Naive thymus-derived CD4-positive, alpha-beta T cell (primary cell): ENCODE measurements around the gene MCC. TPM values are rescaled to one million over a fixed set of nuclear protein-coding genes. Genes with fewer than 3 reads are reported as not detected.

Experiments used
- ATAC-seq: fragments of 150-1000 bp; cut with Tn5 transposase; 2 replicates; pipeline ENCODE4 v1.10.0; 2021; ENCODE audit warnings: mild to moderate bottlenecking, moderate library complexity
- CTCF ChIA-PET: fragments of 350-600 bp; sonication (Branson Sonifier 250); formaldehyde crosslinking; loops from one replicate; lab custom pipeline; 2021; ENCODE audit warnings: antibody characterized with exemption; lab: Charles Lee
- POLR2A ChIA-PET: fragments of 350-600 bp; sonication (Branson Sonifier 250); formaldehyde crosslinking; loops from one replicate; lab custom pipeline; 2021; ENCODE audit warnings: antibody characterized with exemption, inconsistent platforms; lab: Charles Lee
- DNase-seq, 9 donors: peaks; one replicate each; pipeline versions ENCODE4 v3.0.0 to v3.0.0-alpha.2; 2020 to 2022; ENCODE audit warnings: mixed read lengths in 1 of 9
- H3K27ac ChIP-seq: one replicate; pipeline ENCODE4 v1.7.0; 2013; ENCODE audit warnings: mild to moderate bottlenecking, low read depth, low read length, moderate library complexity
- H3K27me3 ChIP-seq, 2 donors: one replicate each; pipeline ENCODE4 v1.7.0; 2013; ENCODE audit warnings: low read length in 2 of 2, mild to moderate bottlenecking in 2 of 2, moderate library complexity in 2 of 2; ENCODE audit not compliant: control insufficient read depth in 2 of 2, insufficient read depth in 2 of 2
- H3K36me3 ChIP-seq, 3 experiments: 1 replicate in 2 of 3; 2 replicates in 1 of 3; pipeline ENCODE4 v1.7.0; 2013; ENCODE audit warnings: low read length in 3 of 3, mild to moderate bottlenecking in 3 of 3, moderate library complexity in 1 of 3; ENCODE audit not compliant: insufficient read depth in 3 of 3, control insufficient read depth in 2 of 3
- H3K4me1 ChIP-seq, 2 donors: one replicate each; pipeline ENCODE4 v1.7.0; 2013; ENCODE audit warnings: low read length in 2 of 2, mild to moderate bottlenecking in 2 of 2, moderate library complexity in 1 of 2; ENCODE audit not compliant: control insufficient read depth in 2 of 2, insufficient read depth in 2 of 2
- H3K4me3 ChIP-seq: 2 replicates; pipeline ENCODE4 v1.7.0; 2013; ENCODE audit warnings: mild to moderate bottlenecking, low read length
- H3K9me3 ChIP-seq, 3 experiments: 1 replicate in 2 of 3; 2 replicates in 1 of 3; pipeline ENCODE4 v1.7.0; 2013; ENCODE audit warnings: low read length in 3 of 3; ENCODE audit not compliant: control insufficient read depth in 2 of 3
- H3K27ac Mint-ChIP-seq, 9 donors: one replicate each; pipeline ENCODE4 v1.8.0; 2020 to 2022; ENCODE audit warnings: mixed read lengths in 9 of 9, mild to moderate bottlenecking in 8 of 9, moderate library complexity in 5 of 9, inconsistent platforms in 2 of 9
- H3K27me3 Mint-ChIP-seq, 5 donors: one replicate each; pipeline ENCODE4 v1.8.0; 2021 to 2022; ENCODE audit warnings: mixed read lengths in 5 of 5, mild to moderate bottlenecking in 1 of 5
- H3K36me3 Mint-ChIP-seq, 5 donors: one replicate each; pipeline ENCODE4 v1.8.0; 2020 to 2022; ENCODE audit warnings: mixed read lengths in 5 of 5, mild to moderate bottlenecking in 3 of 5, inconsistent platforms in 1 of 5
- H3K4me1 Mint-ChIP-seq, 7 donors: one replicate each; pipeline ENCODE4 v1.8.0; 2020 to 2022; ENCODE audit warnings: mixed read lengths in 7 of 7, mild to moderate bottlenecking in 3 of 7, inconsistent platforms in 1 of 7
- H3K4me3 Mint-ChIP-seq, 10 donors: one replicate each; pipeline ENCODE4 v1.8.0; 2020 to 2022; ENCODE audit warnings: mild to moderate bottlenecking in 10 of 10, mixed read lengths in 10 of 10, moderate library complexity in 6 of 10, inconsistent platforms in 2 of 10
- H3K9me3 Mint-ChIP-seq, 11 donors: one replicate each; pipeline ENCODE4 v1.8.0; 2020 to 2022; ENCODE audit warnings: mixed read lengths in 11 of 11, mild to moderate bottlenecking in 4 of 11, inconsistent platforms in 1 of 11, moderate library complexity in 1 of 11
- intact Hi-C, 2 donors: fragments of 100-400 bp; cut with micrococcal nuclease; formaldehyde crosslinking; loops; one replicate each; pipeline ENCODE4 v1.15.1; 2023
- polyA plus RNA-seq, 2 donors: library from polyadenylated mRNA; unstranded; fragments of 300-500 nt; fragmentation: Illumina TruSeq; gene quantifications; one replicate each; pipeline ENCODE4 v1.2.3, GENCODE V29; 2021
- total RNA-seq, 6 experiments: library from RNA in 5 of 6; stranded (reverse) in 5 of 6; gene quantifications; 1 replicate in 5 of 6; 2 replicates in 1 of 6; pipeline ENCODE4 v1.2.3 and lab custom pipeline; 2021 to 2026

MCC gene
- total and polyA plus RNA-seq, 7 experiments from 2014 or later = 0.56 to 3.0 (median 0.89) TPM

DNA sequence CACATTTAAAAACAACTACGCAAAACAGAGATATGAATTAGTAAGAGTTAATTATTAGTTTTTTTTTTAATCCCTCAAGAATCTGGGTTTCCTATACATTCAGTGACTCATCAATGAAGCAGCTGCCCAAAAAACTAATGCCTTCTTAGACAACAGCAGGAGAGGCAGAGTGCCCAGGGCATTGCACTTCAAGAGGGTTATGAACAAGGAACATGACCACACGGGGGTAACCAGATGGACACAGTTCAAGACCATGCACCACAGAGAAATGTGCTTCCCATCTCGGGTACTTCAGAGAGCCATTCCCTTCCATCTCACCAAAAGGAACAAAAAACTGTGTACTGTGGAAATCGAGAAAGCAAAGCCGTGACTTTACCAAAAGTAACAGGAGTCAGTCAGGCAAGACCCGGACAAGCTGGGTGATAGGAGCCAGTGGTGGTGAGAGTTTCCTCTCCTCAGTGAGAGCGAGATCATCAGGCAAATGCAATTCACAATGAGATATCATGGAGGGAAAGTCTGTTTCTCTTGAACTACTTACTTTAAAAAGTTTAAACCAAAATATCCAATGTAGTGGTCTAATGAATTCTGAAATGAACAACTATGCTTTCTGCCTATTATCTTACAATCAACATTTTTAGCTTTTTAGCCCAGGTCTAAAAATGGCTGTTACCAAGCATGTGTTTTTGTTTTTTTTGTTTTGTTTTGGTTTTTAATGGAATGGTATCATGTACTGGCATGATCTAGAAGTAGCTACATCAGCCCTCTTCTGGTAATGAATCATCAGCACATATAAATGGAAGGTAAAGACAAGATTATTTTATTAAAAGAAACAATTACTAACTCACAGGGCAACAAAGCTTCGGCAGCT lies 245.5 kb downstream of the MCC start:
- Histone ChIP-seq H3K4me3 (no peak overlapping the region), H3K36me3 (no peaks in the 10 kb centered on the region), H3K27ac (no peak overlapping the region), H3K4me1 (no peaks in the 10 kb centered on the region), H3K9me3 (no peaks in the 10 kb centered on the region), H3K27me3 (no peaks in the 10 kb centered on the region)
- H3K9me3 Mint-ChIP-seq = no peaks in the 10 kb centered on the region
- peaks cover 0 to 6% (median 0%) of the 10 kb centered on the region in 7 donors for H3K4me1 Mint-ChIP-seq
- ChIA-PET CTCF (interaction anchor here (0.7 kb wide), 1 partner anchor 65 kb away, joined by 3 read pairs; no protein-coding TSS in a partner anchor), POLR2A (no interaction called here)
- peaks cover 6 to 48% (median 8%) of the 10 kb centered on the region in 5 donors for H3K27me3 Mint-ChIP-seq
- H3K27ac Mint-ChIP-seq = no peak overlapping the region
- DNase-seq = no peak
- no peak for ATAC-seq
- H3K36me3 Mint-ChIP-seq = peaks cover 0 to 4% (median 0%) of the 10 kb centered on the region in 5 donors
- intact Hi-C loops = no loop called here
- no peak overlapping the region for H3K4me3 Mint-ChIP-seq

DNA sequence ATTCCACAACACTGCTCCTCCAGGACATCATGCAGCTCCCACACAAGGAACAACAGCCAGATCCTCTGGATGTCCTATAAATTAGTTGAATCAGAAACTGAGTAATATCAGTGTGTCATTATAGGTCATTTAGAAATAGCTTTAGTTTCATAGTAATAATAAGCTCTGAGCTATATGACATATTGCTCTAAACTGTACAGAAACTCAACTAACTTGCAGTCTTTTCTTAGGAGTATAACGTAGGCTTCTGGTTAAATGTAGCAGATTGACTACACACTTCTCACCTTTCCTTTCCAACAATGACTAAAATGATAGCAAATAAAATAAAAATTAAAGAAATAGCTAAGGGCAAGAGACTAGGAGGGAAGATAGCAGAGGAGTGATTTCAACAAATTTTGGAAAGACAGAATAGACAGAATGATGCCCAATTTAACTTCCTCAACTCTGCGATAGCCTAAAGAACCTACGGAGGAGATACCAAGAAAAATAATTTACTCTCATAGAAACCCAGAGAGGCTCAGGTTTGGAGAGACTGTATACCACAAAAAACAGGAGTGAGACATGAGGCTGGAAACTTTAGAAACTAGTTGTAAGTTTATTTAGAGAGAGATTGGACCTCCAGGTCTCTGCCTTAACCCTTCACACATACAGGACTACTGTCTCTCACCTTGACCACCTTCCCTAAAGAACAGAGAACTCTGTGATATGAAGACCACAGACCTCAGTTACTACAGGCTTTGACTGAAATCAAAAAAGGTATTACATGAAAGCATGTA lies 247.1 kb downstream of the MCC start:
- CTCF ChIA-PET = no interaction called here
- Mint-ChIP-seq H3K4me3 (no peak overlapping the region), H3K27me3 (peaks cover 0 to 45% (median 10%) of the 10 kb centered on the region in 5 donors), H3K36me3 (peaks cover 0 to 4% (median 0%) of the 10 kb centered on the region in 5 donors), H3K4me1 (peaks cover 0 to 4% (median under 1%) of the 10 kb centered on the region in 7 donors), H3K27ac (no peak overlapping the region), H3K9me3 (no peaks in the 10 kb centered on the region)
- intact Hi-C loops = no loop called here
- DNase-seq (no peak), ATAC-seq (no peak)
- POLR2A ChIA-PET = no interaction called here
- H3K27ac ChIP-seq = no peak overlapping the region
- no peaks in the 10 kb centered on the region for H3K4me1 ChIP-seq
- H3K9me3 ChIP-seq = no peaks in the 10 kb centered on the region
- no peaks in the 10 kb centered on the region for H3K36me3 ChIP-seq
- H3K27me3 ChIP-seq = no peaks in the 10 kb centered on the region
- H3K4me3 ChIP-seq = no peak overlapping the region

DNA sequence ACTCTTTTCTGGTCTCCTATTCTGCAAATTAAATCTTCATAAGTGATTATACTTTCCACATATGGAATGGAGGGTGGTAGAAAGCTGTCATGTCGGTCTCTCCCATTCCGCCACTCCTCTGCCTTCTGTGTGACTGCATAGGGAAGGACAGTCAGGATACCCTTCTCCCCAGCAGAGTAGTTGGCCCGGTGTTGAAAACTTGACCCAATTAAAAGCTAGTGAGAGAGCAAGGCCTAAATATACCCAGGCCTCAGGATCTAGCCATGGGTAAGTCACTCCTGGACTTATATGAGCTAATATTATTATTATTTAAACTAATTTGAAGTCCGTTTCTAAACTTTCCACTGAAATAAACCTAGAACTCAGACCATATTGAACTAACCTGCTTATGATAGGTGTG lies 248.2 kb downstream of the MCC start:
- intact Hi-C loops = no loop called here
- Histone ChIP-seq H3K9me3 (no peaks in the 10 kb centered on the region), H3K27me3 (no peaks in the 10 kb centered on the region), H3K27ac (no peak overlapping the region), H3K36me3 (no peaks in the 10 kb centered on the region), H3K4me3 (no peak overlapping the region), H3K4me1 (no peaks in the 10 kb centered on the region)
- Mint-ChIP-seq H3K4me1 (peaks cover 0 to 7% (median 0%) of the 10 kb centered on the region in 7 donors), H3K4me3 (no peak overlapping the region), H3K27ac (no peak overlapping the region), H3K27me3 (peaks cover 0 to 48% (median 12%) of the 10 kb centered on the region in 5 donors), H3K9me3 (no peaks in the 10 kb centered on the region), H3K36me3 (peaks cover 0 to 4% (median 0%) of the 10 kb centered on the region in 5 donors)
- ATAC-seq = no peak
- POLR2A ChIA-PET = no interaction called here
- CTCF ChIA-PET = no interaction called here
- DNase-seq = no peak

DNA sequence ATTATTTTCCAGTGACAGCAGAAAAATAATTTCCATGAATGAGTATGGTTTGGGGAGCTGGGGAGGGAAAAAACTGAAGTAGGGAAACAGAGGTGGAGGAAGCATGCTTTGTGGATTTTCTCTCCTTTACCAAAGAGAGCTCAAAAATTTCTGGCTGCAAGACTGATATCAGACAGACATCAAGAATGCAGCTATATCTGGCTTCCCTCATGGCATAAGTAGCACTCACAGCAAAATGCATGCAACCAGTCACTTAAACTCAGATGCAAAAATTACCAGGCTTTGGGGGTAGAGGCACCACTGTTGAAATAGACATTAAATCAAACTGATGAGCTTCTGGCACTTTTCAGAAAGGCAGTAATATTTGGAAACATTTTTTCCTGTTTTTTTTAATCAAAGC lies 250.4 kb downstream of the MCC start:
- Histone ChIP-seq H3K9me3 (no peaks in the 10 kb centered on the region), H3K36me3 (no peaks in the 10 kb centered on the region), H3K27ac (no peak overlapping the region), H3K27me3 (no peaks in the 10 kb centered on the region), H3K4me3 (no peak overlapping the region), H3K4me1 (no peaks in the 10 kb centered on the region)
- no peak overlapping the region for H3K27ac Mint-ChIP-seq
- DNase-seq = no peak
- H3K9me3 Mint-ChIP-seq = no peaks in the 10 kb centered on the region
- intact Hi-C loops = no loop called here
- peaks cover 0 to 11% (median 0%) of the 10 kb centered on the region in 7 donors for H3K4me1 Mint-ChIP-seq
- ChIA-PET POLR2A (no interaction called here), CTCF (no interaction called here)
- H3K4me3 Mint-ChIP-seq = no peak overlapping the region
- H3K27me3 Mint-ChIP-seq = peaks cover 5 to 57% (median 18%) of the 10 kb centered on the region in 5 donors
- no peak for ATAC-seq
- no peaks in the 10 kb centered on the region for H3K36me3 Mint-ChIP-seq

DNA sequence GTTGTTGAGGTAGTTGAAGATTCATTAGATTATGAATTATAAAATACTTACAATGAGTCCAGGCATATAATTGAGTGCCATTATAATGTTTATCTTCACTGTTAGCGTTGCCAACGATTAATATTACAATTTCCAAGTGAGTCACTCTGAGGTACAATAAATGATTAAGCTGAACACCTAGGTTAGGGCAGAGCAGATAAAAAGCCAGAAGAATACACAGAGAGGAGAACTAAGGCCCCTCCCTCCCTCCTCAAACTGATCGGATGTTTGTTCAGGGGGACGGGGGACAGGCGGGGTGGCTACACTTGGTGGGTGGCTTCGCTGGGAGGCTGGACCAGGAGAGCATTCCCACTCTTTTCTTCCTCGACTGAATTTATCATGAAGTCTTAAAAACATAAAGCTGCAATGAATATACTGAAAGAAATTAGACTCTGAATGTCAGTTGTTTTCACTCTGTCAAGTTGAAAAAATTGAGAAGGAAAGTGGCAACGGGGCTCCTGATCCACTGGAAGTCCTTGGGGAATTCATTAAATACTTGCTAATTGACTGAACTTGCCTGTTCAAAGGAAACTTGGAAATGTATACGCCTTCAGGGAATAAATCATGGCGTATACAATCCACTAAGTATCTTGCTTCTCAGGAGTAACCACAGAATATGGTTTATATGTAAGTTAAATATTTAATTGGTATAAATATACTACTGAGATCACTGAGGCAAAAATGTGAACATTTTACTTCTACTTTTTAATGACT lies 251.5 kb downstream of the MCC start:
- intact Hi-C loops = no loop called here
- peaks cover 5 to 54% (median 15%) of the 10 kb centered on the region in 5 donors for H3K27me3 Mint-ChIP-seq

DNA sequence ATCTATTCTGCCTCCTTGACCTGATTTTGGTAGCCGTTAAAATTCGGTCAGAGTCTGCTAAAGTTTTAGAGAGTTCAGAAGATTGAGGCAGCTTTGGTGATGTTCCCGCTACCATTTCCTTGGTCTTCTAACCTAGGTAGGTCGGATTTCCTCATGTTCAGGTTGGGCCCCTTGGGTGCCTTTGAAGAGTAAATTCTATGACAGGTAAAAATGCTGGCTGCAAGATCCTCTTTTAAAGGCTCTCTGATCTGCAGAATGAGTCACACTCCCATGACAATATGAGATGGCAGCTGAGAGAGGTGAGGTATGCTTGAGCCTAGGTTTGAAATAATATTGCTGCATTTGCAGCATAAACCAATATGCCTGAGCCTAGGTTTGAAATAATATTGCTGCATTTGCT lies 252.4 kb downstream of the MCC start:
- Mint-ChIP-seq H3K27me3 (peaks cover 5 to 54% (median 15%) of the 10 kb centered on the region in 5 donors), H3K36me3 (no peaks in the 10 kb centered on the region), H3K9me3 (no peaks in the 10 kb centered on the region), H3K4me1 (peaks cover 0 to 11% (median 0%) of the 10 kb centered on the region in 7 donors), H3K4me3 (no peak overlapping the region), H3K27ac (no peak overlapping the region)
- ChIA-PET POLR2A (no interaction called here), CTCF (no interaction called here)
- intact Hi-C loops = no loop called here
- H3K27me3 ChIP-seq = no peaks in the 10 kb centered on the region
- ATAC-seq (no peak), DNase-seq (no peak)
- H3K27ac ChIP-seq = no peak overlapping the region
- H3K4me1 ChIP-seq = no peaks in the 10 kb centered on the region
- no peaks in the 10 kb centered on the region for H3K9me3 ChIP-seq
- H3K4me3 ChIP-seq = no peak overlapping the region
- H3K36me3 ChIP-seq = no peaks in the 10 kb centered on the region

More for the DNA sequence above, 251.5 kb downstream of the MCC start:
- Mint-ChIP-seq H3K27ac (no peak overlapping the region), H3K36me3 (no peaks in the 10 kb centered on the region), H3K9me3 (no peaks in the 10 kb centered on the region), H3K4me3 (no peak overlapping the region), H3K4me1 (peaks cover 0 to 11% (median 0%) of the 10 kb centered on the region in 7 donors)
- CTCF ChIA-PET = no interaction called here
- Histone ChIP-seq H3K27me3 (no peaks in the 10 kb centered on the region), H3K36me3 (no peaks in the 10 kb centered on the region), H3K27ac (no peak overlapping the region), H3K9me3 (no peaks in the 10 kb centered on the region), H3K4me1 (no peaks in the 10 kb centered on the region), H3K4me3 (no peak overlapping the region)
- POLR2A ChIA-PET = no interaction called here
- ATAC-seq (no peak), DNase-seq (no peak)
